ENCODE measurements around the gene P2RX1. TPM values are rescaled to one million over a fixed set of nuclear protein-coding genes. Genes with fewer than 3 reads are reported as not detected.

Gene P2RX1
- total and polyA plus RNA-seq, 2 donors (not counting 1 experiment from before 2014, with no cell fraction given), result 25.7 to 84.7 TPM

DNA sequence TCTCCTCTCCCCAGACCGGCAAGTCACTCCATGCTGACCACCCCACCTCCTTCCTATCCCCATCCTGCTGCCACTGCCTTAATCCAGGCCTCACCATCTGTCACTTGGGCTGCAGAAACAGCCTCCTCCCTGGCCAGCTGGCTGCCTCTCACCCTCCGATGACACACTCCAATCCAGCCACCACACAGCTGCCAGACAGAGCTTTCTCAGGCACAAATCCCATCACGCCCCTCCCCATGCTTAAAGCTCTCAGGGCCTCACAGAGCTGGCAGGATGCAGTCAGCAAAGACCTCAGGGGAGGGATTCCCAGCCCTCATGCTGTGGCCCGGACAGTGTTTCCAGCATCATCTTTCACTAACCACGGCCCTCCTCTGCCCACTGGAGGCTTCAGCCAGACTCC lies 37.1 kb downstream of the P2RX1 start:
- intact Hi-C loops (cut with micrococcal nuclease), result no loop called here
- Histone ChIP-seq H3K4me1 (ENCODE audit: control insufficient read depth in 2 of 2, insufficient read depth in 2 of 2, low read length in 2 of 2) (no peaks in the 10 kb centered on the region), H3K27ac (ENCODE audit: low read length in 2 of 2) (no peak overlapping the region), H3K79me2 (ENCODE audit: control insufficient read depth, insufficient read depth, low read length) (no peaks in the 10 kb centered on the region), H3K4me3 (ENCODE audit: control extremely low read depth in 1 of 5, extremely low read depth in 1 of 5, insufficient read depth in 1 of 5, low read depth in 2 of 5, low read length in 4 of 5) (no peak overlapping the region), H3K36me3 (replicated peaks in 1 of 2; ENCODE audit: control extremely low read depth in 1 of 2, control insufficient read depth in 1 of 2, extremely low read depth in 1 of 2, insufficient read depth in 2 of 2, low read length in 1 of 2) (peaks cover 0 to 12% of the 10 kb centered on the region in 2 experiments), H2AFZ (ENCODE audit: insufficient read depth, low read depth, low read length, poor library complexity, severe bottlenecking) (no peak overlapping the region), H3K27me3 (replicated peaks in 1 of 4; ENCODE audit: control extremely low read depth in 1 of 4, control insufficient read depth in 3 of 4, insufficient read depth in 4 of 4, low read length in 3 of 4) (no peaks in the 10 kb centered on the region), H3K9ac (ENCODE audit: low read length) (no peak overlapping the region), H4K20me1 (ENCODE audit: control insufficient read depth, insufficient read depth, low read length, poor library complexity, severe bottlenecking) (no peaks in the 10 kb centered on the region), H3K9me3 (ENCODE audit: control extremely low read depth in 1 of 3, control insufficient read depth in 2 of 3, insufficient read depth in 1 of 3, low read length in 2 of 3) (no peaks in the 10 kb centered on the region), H3K4me2 (replicated peaks; ENCODE audit: low read depth, low read length, poor library complexity, severe bottlenecking) (no peak overlapping the region)
- ChIA-PET POLR2A (interaction anchor here (0.5 kb wide), 1 partner anchor 25 kb away, joined by 4 read pairs; no protein-coding TSS in a partner anchor), CTCF (interaction anchor here (1.3 to 1.5 kb wide), 2 partner anchors 34 to 36 kb away, joined by 3 to 6 read pairs; no protein-coding TSS in a partner anchor)
- Mint-ChIP-seq H3K4me1 (no peaks in the 10 kb centered on the region), H3K9me3 (ENCODE audit: insufficient read depth) (no peaks in the 10 kb centered on the region), H3K27ac (no peak overlapping the region), H3K4me3 (no peak overlapping the region), H3K27me3 (no peaks in the 10 kb centered on the region)
- TF ChIP-seq, protein P1, sequence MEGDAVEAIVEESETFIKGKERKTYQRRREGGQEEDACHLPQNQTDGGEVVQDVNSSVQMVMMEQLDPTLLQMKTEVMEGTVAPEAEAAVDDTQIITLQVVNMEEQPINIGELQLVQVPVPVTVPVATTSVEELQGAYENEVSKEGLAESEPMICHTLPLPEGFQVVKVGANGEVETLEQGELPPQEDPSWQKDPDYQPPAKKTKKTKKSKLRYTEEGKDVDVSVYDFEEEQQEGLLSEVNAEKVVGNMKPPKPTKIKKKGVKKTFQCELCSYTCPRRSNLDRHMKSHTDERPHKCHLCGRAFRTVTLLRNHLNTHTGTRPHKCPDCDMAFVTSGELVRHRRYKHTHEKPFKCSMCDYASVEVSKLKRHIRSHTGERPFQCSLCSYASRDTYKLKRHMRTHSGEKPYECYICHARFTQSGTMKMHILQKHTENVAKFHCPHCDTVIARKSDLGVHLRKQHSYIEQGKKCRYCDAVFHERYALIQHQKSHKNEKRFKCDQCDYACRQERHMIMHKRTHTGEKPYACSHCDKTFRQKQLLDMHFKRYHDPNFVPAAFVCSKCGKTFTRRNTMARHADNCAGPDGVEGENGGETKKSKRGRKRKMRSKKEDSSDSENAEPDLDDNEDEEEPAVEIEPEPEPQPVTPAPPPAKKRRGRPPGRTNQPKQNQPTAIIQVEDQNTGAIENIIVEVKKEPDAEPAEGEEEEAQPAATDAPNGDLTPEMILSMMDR (IDR thresholded peaks at IDR 0.05), result no peak
- TF ChIP-seq EZH2 (IDR thresholded peaks at IDR 0.05; ENCODE audit: borderline replicate concordance, insufficient read depth, low read depth, low read length, poor library complexity, severe bottlenecking), result no peak
- 83% methylated on average over 5 of the region's 5 CpGs for WGBS (ENCODE audit: insufficient coverage)
- DNase-seq (no peak), ATAC-seq (ENCODE audit: low read depth) (no peak)

DNA sequence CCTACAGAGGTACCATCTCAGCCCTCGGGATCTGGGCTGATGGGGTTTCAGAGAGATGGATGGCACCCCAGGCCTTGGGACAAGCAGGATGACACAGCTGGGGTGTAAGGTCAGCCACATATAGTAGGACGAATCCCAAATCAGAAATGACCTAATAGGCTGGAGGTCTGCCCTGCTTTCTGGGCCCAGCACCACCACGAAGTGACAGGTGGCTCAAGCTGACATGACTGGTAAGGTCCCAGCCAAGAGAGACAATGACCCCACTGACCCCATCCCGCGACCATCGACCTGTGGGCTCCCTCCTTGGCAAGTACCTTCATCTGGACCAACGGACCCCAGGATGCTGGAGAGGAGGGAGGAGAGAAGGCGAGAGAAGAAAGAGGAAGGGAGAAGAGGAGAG lies 39.0 kb downstream of the P2RX1 start:
- no peaks in the 10 kb centered on the region for H3K79me2 ChIP-seq (ENCODE audit: control insufficient read depth, insufficient read depth, low read length)
- ATAC-seq (ENCODE audit: low read depth) (no peak), DNase-seq (no peak)
- Mint-ChIP-seq H3K4me3 (no peak overlapping the region), H3K4me1 (no peaks in the 10 kb centered on the region), H3K27ac (no peak overlapping the region), H3K9me3 (ENCODE audit: insufficient read depth) (no peaks in the 10 kb centered on the region), H3K27me3 (no peaks in the 10 kb centered on the region)
- no peaks in the 10 kb centered on the region for H3K9me3 ChIP-seq (ENCODE audit: control extremely low read depth in 1 of 3, control insufficient read depth in 2 of 3, insufficient read depth in 1 of 3, low read length in 2 of 3)
- no peak overlapping the region for H3K27ac ChIP-seq (ENCODE audit: low read length in 2 of 2)
- H4K20me1 ChIP-seq (ENCODE audit: control insufficient read depth, insufficient read depth, low read length, poor library complexity, severe bottlenecking), result no peaks in the 10 kb centered on the region
- no peak overlapping the region for H3K4me2 ChIP-seq (replicated peaks; ENCODE audit: low read depth, low read length, poor library complexity, severe bottlenecking)
- ChIA-PET POLR2A (no interaction called here), CTCF (interaction anchor here (1.9 kb wide), 1 partner anchor 13 kb away, joined by 7 read pairs; no protein-coding TSS in a partner anchor)
- no peaks in the 10 kb centered on the region for H3K4me1 ChIP-seq (ENCODE audit: control insufficient read depth in 2 of 2, insufficient read depth in 2 of 2, low read length in 2 of 2)
- 95% methylated on average over 4 of the region's 8 CpGs for WGBS (ENCODE audit: insufficient coverage)
- intact Hi-C loops (cut with micrococcal nuclease), result no loop called here
- no peak overlapping the region for H3K4me3 ChIP-seq (ENCODE audit: control extremely low read depth in 1 of 5, extremely low read depth in 1 of 5, insufficient read depth in 1 of 5, low read depth in 2 of 5, low read length in 4 of 5)
- peaks cover 0 to 9% of the 10 kb centered on the region in 2 experiments for H3K36me3 ChIP-seq (replicated peaks in 1 of 2; ENCODE audit: control extremely low read depth in 1 of 2, control insufficient read depth in 1 of 2, extremely low read depth in 1 of 2, insufficient read depth in 2 of 2, low read length in 1 of 2)
- H3K27me3 ChIP-seq (replicated peaks in 1 of 4; ENCODE audit: control extremely low read depth in 1 of 4, control insufficient read depth in 3 of 4, insufficient read depth in 4 of 4, low read length in 3 of 4), result no peaks in the 10 kb centered on the region
- TF ChIP-seq, protein P1 (IDR thresholded peaks at IDR 0.05), result no peak
- TF ChIP-seq EZH2 (IDR thresholded peaks at IDR 0.05; ENCODE audit: borderline replicate concordance, insufficient read depth, low read depth, low read length, poor library complexity, severe bottlenecking), result no peak
- H3K9ac ChIP-seq (ENCODE audit: low read length), result no peak overlapping the region
- H2AFZ ChIP-seq (ENCODE audit: insufficient read depth, low read depth, low read length, poor library complexity, severe bottlenecking), result no peak overlapping the region
